ENCODE results near the gene IER2. TPM values are rescaled to one million over a fixed set of nuclear protein-coding genes. Genes with fewer than 3 reads are reported as not detected.

Gene IER2
- total RNA-seq, 1 donor from 2014 or later: 907 TPM

- H3K36me3 ChIP-seq: no peaks in the 10 kb centered on the region
- H3K9me3 ChIP-seq: no peaks in the 10 kb centered on the region
- H3K27ac ChIP-seq: no peak overlapping the region
- intact Hi-C loops (cut with DNase I): no loop called here
- TF ChIP-seq CTCF (IDR thresholded peaks at IDR 0.05): no peak
- no peak for DNase-seq (ENCODE audit: low spot score in 2 of 2)
- H3K4me1 ChIP-seq: peaks cover 5 to 24% of the 10 kb centered on the region in 2 donors
- no peaks in the 10 kb centered on the region for H3K27me3 ChIP-seq
- no peak overlapping the region for H3K4me3 ChIP-seq
These were observed 29.4 kb upstream of the IER2 start for GRCh38 chr19:13120817-13121216.

- Histone ChIP-seq H3K4me1 (peaks cover 5 to 19% of the 10 kb centered on the region in 2 donors), H3K4me3 (no peak overlapping the region), H3K27me3 (no peaks in the 10 kb centered on the region), H3K9me3 (no peaks in the 10 kb centered on the region), H3K36me3 (no peaks in the 10 kb centered on the region), H3K27ac (no peak overlapping the region)
- TF ChIP-seq CTCF (IDR thresholded peaks at IDR 0.05): no peak
- intact Hi-C loops (cut with DNase I): no loop called here
- no peak for DNase-seq (ENCODE audit: low spot score in 2 of 2)
These were observed 28.5 kb upstream of the IER2 start for GRCh38 chr19:13121551-13122274.

GRCh38 chr19:13122275-13122878, 27.8 kb upstream of the IER2 start:
- H3K36me3 ChIP-seq: no peaks in the 10 kb centered on the region
- H3K9me3 ChIP-seq: no peaks in the 10 kb centered on the region
- intact Hi-C loops (cut with DNase I): no loop called here
- H3K4me1 ChIP-seq: peaks cover 5 to 15% of the 10 kb centered on the region in 2 donors
- H3K27me3 ChIP-seq: no peaks in the 10 kb centered on the region
- TF ChIP-seq CTCF (IDR thresholded peaks at IDR 0.05): no peak
- H3K4me3 ChIP-seq: no peak overlapping the region
- DNase-seq (ENCODE audit: low spot score in 2 of 2): no peak
- H3K27ac ChIP-seq: no peak overlapping the region

- no peak overlapping the region for H3K27ac ChIP-seq
- H3K4me3 ChIP-seq: no peak overlapping the region
- H3K36me3 ChIP-seq: no peaks in the 10 kb centered on the region
- no peaks in the 10 kb centered on the region for H3K9me3 ChIP-seq
- DNase-seq (ENCODE audit: low spot score in 2 of 2): no peak
- intact Hi-C loops (cut with DNase I): no loop called here
- H3K27me3 ChIP-seq: no peaks in the 10 kb centered on the region
- no peak for TF ChIP-seq CTCF (IDR thresholded peaks at IDR 0.05)
- H3K4me1 ChIP-seq: peaks cover 5 to 12% of the 10 kb centered on the region in 2 donors
These were observed 26.9 kb upstream of the IER2 start for GRCh38 chr19:13122980-13123957.

GRCh38 chr19:13127051-13127450, 23.2 kb upstream of the IER2 start:
- Histone ChIP-seq H3K9me3 (no peaks in the 10 kb centered on the region), H3K27ac (no peak overlapping the region), H3K36me3 (no peaks in the 10 kb centered on the region), H3K4me1 (no peaks in the 10 kb centered on the region), H3K27me3 (no peaks in the 10 kb centered on the region), H3K4me3 (no peak overlapping the region)
- DNase-seq (ENCODE audit: low spot score in 2 of 2): no peak
- intact Hi-C loops (cut with DNase I): no loop called here
- TF ChIP-seq CTCF (IDR thresholded peaks at IDR 0.05): no peak
